Tibial nerve (tissue), 4 donors: Measurements from ENCODE around the gene PRKG1. TPM values are rescaled to one million over a fixed set of nuclear protein-coding genes. Genes with fewer than 3 reads are reported as not detected.
A peak's percentile ranks its signal among the peaks of the same experiment; 100 is the strongest.

Source experiments
- DNase-seq, 2 donors: peaks; one replicate each; pipeline ENCODE4 v3.0.0-alpha.2; 2019; ENCODE audit warnings: low spot score in 2 of 2
- H3K27ac ChIP-seq, 4 donors: fragments of 200-600 bp; sonication (generic) in 3 of 4; one replicate each; pipeline ENCODE4 v1.5.1; 2017 to 2019; ENCODE audit warnings: mild to moderate bottlenecking in 1 of 4
- H3K27me3 ChIP-seq, 2 donors: fragments of 200-600 bp; sonication (generic) in 1 of 2; one replicate each; pipeline versions ENCODE4 v1.5.1 to v1.6.0; 2017 to 2019
- H3K36me3 ChIP-seq, 3 donors: fragments of 200-600 bp; sonication (generic); one replicate each; pipeline ENCODE4 v1.5.1; 2018 to 2019
- H3K4me1 ChIP-seq, 4 donors: fragments of 200-600 bp; sonication (generic) in 3 of 4; one replicate each; pipeline ENCODE4 v1.5.1; 2017 to 2019
- H3K4me3 ChIP-seq, 4 donors: fragments of 200-600 bp; sonication (generic) in 3 of 4; one replicate each; pipeline ENCODE4 v1.5.1; 2017 to 2019; ENCODE audit warnings: mild to moderate bottlenecking in 1 of 4, moderate library complexity in 1 of 4
- H3K9me3 ChIP-seq, 4 donors: fragments of 200-600 bp; sonication (generic) in 3 of 4; one replicate each; pipeline ENCODE4 v1.5.1; 2017 to 2019
- CTCF ChIP-seq, 5 experiments: fragments of 200-600 bp in 3 of 5; fragments of 450-650 bp in 2 of 5; sonication (generic) in 3 of 5; IDR thresholded peaks; one replicate each; pipeline ENCODE4 v1.5.1; 2016 to 2019; ENCODE audit warnings: antibody characterized with exemption in 5 of 5, mild to moderate bottlenecking in 3 of 5, moderate library complexity in 2 of 5
- EP300 ChIP-seq, 2 donors: sonication (generic); formaldehyde crosslinking; IDR thresholded peaks; one replicate each; pipeline ENCODE4 v1.6.1; 2017; ENCODE audit warnings: antibody characterized with exemption in 2 of 2, mild to moderate bottlenecking in 1 of 2
- POLR2A ChIP-seq, 2 donors: fragments of 450-650 bp; IDR thresholded peaks; one replicate each; pipeline ENCODE4 v1.6.1; 2017; ENCODE audit warnings: antibody characterized with exemption in 2 of 2, mild to moderate bottlenecking in 2 of 2, moderate library complexity in 2 of 2
- WGBS, 2 donors: methylation state at CpG; one replicate each; pipeline ENCODE4 v1.1.5; 2018; 5-methylcytosine and 5-hydroxymethylcytosine counted together
- total RNA-seq, 4 donors: library from RNA; depleted of rRNA; stranded (reverse); fragments of >200 nt; gene quantifications; one replicate each; pipeline ENCODE4 v1.1.0, GENCODE V29; 2016

PRKG1 gene
- total RNA-seq, 4 donors from 2014 or later, result 8.7 to 35.0 (median 14.8) TPM

- Histone ChIP-seq H3K4me3 (no peak overlapping the region), H3K36me3 (no peaks in the 10 kb centered on the region), H3K4me1 (peaks cover 0 to 27% (median 5%) of the 10 kb centered on the region in 4 donors), H3K27ac (peak overlapping the region in 2 of 4 donors; percentile 65 to 70), H3K9me3 (no peaks in the 10 kb centered on the region), H3K27me3 (no peaks in the 10 kb centered on the region)
- 64 to 74% methylated on average over 5 of the region's 5 CpGs for WGBS, 2 donors
- DNase-seq, result peak; percentile 59 to 74
- TF ChIP-seq EP300 (IDR thresholded peaks at IDR 0.05), result peak in 1 of 2 donors; percentile 89
- TF ChIP-seq CTCF (IDR thresholded peaks at IDR 0.05), result no peak
Observed at GRCh38 chr10:51894771-51895578, 820.7 kb downstream of the PRKG1 start.

- peaks cover 0 to 27% (median 5%) of the 10 kb centered on the region in 4 donors for H3K4me1 ChIP-seq
- H3K36me3 ChIP-seq, result no peaks in the 10 kb centered on the region
- no peak overlapping the region for H3K4me3 ChIP-seq
- 41 to 45% methylated on average over 1 of the region's 1 CpG for WGBS, 2 donors
- H3K27ac ChIP-seq, result peak overlapping the region in 2 of 4 donors; percentile 38 to 70
- TF ChIP-seq POLR2A (IDR thresholded peaks at IDR 0.05) (no peak), EP300 (IDR thresholded peaks at IDR 0.05) (peak in 1 of 2 donors; percentile 77)
- no peaks in the 10 kb centered on the region for H3K27me3 ChIP-seq
- no peak for DNase-seq
- no peaks in the 10 kb centered on the region for H3K9me3 ChIP-seq
Observed at GRCh38 chr10:51896849-51897248, 822.6 kb downstream of the PRKG1 start.

GRCh38 chr10:51897560-51897959 lies 823.3 kb downstream of the PRKG1 start:
- Histone ChIP-seq H3K4me3 (no peak overlapping the region), H3K4me1 (peaks cover 0 to 27% (median 5%) of the 10 kb centered on the region in 4 donors), H3K27me3 (no peaks in the 10 kb centered on the region), H3K36me3 (no peaks in the 10 kb centered on the region), H3K9me3 (no peaks in the 10 kb centered on the region), H3K27ac (peak overlapping the region in 1 of 4 donors; percentile 38)
- TF ChIP-seq EP300 (IDR thresholded peaks at IDR 0.05) (no peak), CTCF (IDR thresholded peaks at IDR 0.05) (no peak), POLR2A (IDR thresholded peaks at IDR 0.05) (no peak)
- WGBS, 2 donors, result 65 to 73% methylated on average over 1 of the region's 1 CpG
- DNase-seq, result no peak

GRCh38 chr10:51900180-51900579 lies 825.9 kb downstream of the PRKG1 start:
- TF ChIP-seq POLR2A (IDR thresholded peaks at IDR 0.05) (no peak), EP300 (IDR thresholded peaks at IDR 0.05) (no peak), CTCF (IDR thresholded peaks at IDR 0.05) (no peak)
- Histone ChIP-seq H3K27me3 (no peaks in the 10 kb centered on the region), H3K36me3 (no peaks in the 10 kb centered on the region), H3K9me3 (no peaks in the 10 kb centered on the region), H3K27ac (no peak overlapping the region), H3K4me1 (peaks cover 0 to 24% (median under 1%) of the 10 kb centered on the region in 4 donors), H3K4me3 (no peak overlapping the region)
- WGBS, 2 donors, result 98 to 100% methylated on average over 1 of the region's 1 CpG
- no peak for DNase-seq

- no peaks in the 10 kb centered on the region for H3K27me3 ChIP-seq
- no peak for TF ChIP-seq CTCF (IDR thresholded peaks at IDR 0.05)
- TF ChIP-seq POLR2A (IDR thresholded peaks at IDR 0.05), result no peak
- no peak for TF ChIP-seq EP300 (IDR thresholded peaks at IDR 0.05)
- H3K9me3 ChIP-seq, result no peaks in the 10 kb centered on the region
- 66 to 79% methylated on average over 1 of the region's 1 CpG for WGBS, 2 donors
- no peaks in the 10 kb centered on the region for H3K4me1 ChIP-seq
- no peak overlapping the region for H3K27ac ChIP-seq
- H3K36me3 ChIP-seq, result no peaks in the 10 kb centered on the region
- DNase-seq, result no peak
- no peak overlapping the region for H3K4me3 ChIP-seq
Observed at GRCh38 chr10:51903675-51904074, 829.4 kb downstream of the PRKG1 start.
